Activated T-cell treated with anti-CD3 and anti-CD28 coated beads for 48 hours (primary cell): Measurements from ENCODE around the gene RPS21.
"Not testable (repeated sequence)": the region's sequence is repeated elsewhere in the genome, so short reads cannot be mapped to it uniquely, and the experiment has no call there.

Experiments used
- DNase-seq: peaks from one replicate; pipeline ENCODE4 v3.0.0-alpha.2; 2020; ENCODE audit warnings: low read depth

Gene RPS21

DNA sequence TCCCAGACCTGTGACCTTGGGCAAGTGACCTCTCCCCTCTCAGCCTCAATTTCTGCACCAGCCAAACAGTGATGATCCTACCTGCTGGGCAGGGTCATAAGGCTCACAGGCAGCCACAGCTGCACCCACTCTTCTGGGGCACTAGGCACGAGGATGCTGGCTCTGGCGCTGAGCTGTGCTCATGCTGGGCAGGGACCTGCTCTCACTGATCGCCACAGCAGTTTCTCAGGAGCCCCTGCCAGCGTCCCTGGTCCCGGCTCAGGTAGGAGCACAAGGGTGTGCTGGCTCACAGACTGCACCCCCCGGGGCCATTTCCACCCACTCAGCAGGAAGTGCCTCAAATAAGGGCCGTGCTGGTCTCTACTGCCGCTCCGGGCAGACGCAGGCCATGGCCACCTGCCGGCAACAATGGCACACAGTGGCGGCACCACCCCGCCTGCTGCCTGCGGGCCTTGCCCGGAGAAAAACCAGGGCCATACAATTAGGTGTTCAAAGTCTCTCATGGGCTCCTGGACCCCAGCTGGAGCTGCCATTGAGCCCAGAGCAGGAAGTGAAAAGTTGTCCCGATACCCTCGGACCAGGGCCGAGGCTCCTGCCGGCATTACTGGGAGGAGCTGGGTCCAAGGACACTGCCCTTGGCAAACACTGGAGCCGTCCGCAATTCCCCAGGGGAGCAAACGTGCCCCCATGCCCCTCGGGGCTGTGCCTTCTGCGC lies 24.7 kb downstream of the RPS21 start:
- no peak for DNase-seq

DNA sequence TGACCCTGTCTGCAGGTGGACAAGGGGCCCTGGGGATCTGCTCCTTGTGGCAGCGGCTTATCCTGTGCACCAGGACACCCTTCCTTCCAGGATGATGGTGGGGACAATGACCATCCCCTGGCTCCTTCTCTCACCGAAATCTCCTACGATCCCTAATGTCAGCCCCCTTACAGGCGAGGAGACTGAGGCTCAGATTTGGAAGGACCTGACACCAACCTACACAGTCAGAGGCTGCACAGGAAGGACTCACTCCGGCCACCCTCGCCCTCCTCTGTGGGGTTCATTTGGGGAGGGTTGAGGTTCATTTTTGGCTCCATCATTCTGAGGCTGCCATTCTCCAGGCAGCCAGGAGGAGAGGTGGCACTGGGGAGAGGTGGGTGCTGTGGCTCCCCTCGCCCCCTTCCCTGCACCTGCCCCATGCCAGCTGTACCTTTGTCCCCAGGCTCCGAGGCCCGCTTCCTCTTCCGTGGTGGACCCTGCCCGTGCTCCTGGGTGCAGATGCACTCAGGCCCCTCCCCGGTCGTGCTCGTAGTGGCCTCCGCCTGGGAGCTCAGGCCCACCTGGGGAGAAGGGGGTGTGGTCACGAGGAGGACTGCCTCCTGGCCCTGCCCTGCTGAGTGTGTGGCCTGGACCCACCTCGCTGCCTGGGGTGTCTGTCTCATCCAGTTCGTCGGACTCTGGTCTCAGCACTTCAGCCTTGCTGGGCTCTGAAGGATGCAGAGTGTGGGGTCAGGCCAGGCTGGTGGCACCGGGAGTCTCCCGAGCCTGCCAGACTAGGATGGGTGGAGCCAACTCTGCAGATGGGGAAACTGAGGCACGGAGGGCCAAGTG lies 25.5 kb downstream of the RPS21 start:
- no peak for DNase-seq

DNA sequence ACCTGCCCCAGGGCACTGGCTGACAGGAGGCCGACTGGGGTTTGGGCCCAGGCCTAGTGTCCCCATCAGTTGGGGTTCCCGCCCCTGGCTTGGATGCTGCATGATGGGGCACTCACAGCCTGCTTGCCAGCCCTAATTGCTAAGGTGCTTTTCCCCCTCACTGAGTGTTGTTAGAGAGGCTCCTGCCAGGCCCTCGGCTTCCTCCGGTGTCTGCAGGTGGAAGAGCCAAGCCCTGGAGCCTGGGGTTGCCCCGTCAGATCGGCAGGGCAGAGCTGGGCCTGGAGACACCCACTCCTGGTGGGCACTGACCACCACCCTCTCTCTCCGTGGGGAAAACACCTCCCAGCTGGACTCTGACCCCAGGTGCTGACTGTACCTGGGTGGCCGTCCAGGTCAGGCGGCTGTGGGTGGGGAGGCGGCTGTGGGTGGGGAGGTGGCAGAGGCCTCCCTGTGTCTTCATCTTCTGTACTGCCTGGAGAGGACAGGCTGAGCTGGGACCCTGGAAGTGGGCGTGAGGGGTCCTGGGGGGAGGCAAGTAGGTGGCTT lies 26.2 kb downstream of the RPS21 start:
- DNase-seq, result no peak

DNA sequence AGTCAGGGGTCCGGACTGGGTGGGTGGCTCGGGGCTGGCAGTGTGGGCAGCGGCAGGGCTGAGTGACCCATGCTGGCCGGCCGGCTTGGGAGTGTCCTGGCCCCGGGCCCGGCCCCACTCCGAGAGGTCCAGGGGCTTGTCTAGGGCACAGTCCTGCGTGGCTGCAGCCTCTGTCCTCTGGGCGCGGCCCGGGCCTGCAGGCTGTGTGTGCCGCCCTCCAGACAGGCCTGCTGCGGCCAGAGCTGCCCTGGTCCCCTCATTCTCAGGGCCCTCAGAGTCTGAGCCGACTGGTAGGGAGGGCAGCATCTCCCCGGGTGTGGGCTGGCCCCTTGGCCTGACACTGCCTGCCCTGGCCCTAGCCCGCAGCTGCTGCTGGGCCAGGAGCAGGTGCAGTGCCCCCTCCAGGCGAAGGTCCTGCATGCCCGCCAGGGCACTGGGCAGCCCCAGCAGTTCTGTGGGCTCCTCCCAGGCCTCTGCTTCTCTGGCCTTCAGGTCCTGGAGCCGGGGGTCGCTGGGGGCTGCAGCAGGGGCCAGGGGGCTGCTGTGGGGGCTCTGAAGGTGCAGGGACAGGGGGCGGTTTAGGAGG lies 27.1 kb downstream of the RPS21 start:
- no peak for DNase-seq

DNA sequence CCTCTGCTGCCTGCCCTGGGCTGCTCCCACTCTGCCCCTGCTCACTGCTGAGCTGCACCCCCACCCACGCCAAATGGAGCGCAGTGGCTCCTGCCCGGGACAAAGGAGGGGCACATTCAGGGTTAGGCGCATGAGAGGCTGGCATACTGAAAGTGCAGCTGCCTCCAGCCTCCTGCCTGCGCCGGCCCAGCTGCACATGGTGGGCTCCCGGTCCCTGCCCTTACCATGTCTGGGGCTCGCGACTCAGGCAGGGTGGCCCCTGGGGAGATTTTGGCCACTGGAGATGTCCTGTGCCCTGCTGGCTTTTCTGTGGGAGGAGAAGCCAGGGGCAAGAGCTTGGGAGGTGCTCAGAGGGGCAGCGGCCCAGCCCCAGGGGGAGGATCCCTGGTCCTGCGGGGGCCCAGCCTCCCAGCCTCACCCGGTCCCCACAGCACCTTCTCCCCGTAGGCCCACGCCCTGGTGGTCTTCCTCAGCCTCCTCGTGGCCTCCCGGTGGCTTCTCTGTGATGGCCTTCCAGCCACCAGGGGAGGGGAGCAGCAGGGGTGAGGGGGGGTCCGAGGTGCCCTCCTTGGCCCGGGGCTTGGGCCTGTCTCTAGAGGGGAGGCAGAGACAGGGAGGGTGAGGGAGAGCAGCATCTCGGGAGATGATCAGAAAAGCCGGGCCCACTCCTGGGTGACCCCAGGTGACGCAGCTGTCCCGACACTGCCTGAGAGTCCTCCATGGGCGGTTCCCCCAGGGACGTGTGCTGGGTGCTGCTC lies 28.6 kb downstream of the RPS21 start:
- no peak for DNase-seq

DNA sequence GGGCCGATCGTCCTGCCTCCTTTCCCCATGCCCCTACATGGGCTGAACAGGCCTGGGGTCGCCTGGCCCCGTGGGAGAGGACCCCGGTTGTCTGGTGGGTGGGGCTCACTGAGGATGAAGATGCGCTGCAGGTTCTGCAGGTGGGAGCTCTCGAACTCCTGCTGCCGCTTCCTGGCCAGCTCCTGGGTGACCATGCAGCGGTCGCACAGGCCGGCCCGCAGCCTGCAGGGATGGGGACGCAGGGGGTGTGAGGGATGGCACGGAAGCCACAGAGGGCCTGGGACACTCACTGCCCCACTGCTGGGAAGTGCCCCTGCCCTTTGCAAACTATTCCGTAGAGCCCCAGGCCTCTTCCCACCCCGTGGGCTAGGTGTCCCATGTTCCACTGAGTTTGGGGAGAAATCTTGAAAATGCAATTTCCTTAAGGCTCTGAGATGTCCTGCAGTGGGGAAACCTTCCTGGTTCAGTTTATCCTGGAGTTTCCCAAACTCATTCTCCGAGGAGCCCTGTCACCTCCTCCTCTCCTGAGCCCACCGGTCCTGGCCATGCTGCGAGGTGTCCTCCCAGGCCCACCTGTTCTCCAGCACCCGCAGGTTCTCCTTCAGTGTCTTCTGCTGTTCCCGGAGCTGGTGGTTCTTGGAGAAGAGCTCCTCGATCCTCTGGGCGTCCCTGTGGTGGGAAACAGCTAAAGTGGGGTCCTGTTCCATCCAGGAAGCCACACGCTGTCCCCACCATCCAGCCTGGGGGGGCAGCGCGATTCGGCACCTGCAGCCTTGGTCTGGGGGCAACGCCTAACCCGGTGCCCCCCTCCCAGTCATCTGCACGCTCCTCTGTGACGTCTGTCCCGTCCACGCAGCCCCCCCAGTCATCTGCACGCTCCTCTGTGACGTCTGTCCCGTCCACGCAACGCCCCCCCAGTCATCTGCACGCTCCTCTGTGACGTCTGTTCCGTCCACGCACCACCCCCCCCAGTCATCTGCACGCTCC lies 30.0 kb downstream of the RPS21 start:
- DNase-seq, result no peak

DNA sequence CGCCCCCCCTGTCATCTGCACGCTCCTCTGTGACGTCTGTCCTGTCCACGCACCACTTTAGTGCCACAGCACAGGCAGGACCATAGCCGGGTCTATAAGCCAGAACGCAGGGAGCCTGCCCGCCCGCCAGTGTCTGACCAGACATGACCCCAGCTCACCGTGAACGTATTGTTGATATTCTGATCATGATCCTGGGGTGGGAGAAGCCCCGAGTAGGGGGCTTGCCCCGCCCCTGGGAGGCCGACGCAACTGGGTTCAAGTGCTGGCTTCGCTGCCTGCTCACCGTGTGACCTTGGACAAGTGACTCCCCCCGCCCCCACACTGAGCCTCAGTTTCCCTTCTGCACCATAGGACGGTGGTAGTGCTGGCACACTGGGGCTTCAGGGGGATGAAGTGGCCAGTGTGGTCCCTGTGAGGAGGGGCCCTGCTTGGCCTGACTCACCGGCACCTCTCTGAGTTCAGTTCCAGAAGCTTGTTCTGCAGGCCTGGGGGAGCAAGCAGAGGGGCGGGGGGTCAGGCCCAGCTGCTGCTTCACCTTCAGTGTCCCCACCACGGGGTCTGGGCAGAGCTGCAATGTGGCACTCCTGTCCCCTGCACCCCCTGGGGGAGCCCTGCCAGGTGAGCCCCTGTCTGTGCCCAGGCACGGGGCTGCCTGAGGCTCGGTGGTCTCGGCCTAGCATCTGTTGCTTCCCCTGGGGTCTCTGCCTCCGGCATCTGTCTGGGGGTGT lies 31.2 kb downstream of the RPS21 start:
- DNase-seq, result no peak

DNA sequence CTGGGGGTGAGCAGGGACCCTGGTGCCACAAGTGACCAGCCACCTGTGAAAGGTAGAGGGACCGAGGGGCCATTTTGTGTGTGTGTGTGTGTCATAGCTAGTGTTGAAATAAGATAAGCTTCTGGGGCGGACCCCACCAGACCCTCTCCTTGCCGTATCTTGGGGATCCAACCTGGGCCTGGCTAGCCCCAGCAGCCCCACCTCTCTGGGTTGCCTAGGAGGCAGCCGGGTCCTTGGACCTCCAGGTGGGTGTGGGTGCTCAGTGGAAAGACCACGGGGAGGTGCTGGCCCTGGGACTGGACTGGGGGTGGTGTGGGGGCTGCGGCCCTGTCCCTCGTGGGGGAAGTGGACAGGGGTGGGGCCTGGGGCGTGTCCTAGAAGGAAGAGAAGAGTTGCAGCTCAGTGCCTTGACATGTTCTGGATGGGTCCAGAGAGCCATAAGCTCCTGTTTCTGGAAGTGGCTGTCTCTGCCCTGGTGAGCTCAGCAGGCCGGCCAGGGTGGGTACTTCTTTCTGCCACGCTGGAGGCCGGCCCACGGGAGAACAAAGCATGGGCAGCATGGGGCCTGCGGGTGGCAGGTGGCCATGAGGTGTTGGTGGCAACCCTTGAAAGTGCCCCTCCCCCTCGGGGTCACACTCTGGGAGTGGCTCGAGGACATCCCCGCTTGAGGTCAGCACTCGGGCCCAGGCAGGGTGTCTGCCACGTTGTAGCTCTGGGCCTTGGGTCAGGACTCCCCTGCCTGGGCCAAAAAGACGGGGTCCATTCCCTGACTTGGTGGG lies 32.0 kb downstream of the RPS21 start:
- DNase-seq, result no peak

DNA sequence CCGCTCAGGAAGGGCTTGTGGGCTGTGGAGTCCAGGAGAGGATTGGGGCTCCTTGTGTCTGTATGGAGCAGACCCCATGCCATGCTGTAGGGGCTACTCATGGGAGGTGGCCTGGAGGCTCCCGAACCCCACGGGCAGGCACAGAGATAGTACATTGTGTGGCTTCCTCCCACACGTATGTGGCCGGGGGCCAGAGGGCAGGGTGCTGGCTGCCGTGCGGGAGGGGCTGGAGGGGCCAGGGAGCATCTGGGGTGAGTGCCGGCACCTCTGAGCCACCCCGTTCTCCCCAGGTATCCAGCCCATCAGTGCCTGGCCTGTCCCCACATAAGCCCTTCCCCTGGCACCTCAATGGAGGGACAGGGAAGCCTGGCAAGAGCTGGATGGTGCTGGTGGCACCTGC lies 32.9 kb downstream of the RPS21 start:
- no peak for DNase-seq

DNA sequence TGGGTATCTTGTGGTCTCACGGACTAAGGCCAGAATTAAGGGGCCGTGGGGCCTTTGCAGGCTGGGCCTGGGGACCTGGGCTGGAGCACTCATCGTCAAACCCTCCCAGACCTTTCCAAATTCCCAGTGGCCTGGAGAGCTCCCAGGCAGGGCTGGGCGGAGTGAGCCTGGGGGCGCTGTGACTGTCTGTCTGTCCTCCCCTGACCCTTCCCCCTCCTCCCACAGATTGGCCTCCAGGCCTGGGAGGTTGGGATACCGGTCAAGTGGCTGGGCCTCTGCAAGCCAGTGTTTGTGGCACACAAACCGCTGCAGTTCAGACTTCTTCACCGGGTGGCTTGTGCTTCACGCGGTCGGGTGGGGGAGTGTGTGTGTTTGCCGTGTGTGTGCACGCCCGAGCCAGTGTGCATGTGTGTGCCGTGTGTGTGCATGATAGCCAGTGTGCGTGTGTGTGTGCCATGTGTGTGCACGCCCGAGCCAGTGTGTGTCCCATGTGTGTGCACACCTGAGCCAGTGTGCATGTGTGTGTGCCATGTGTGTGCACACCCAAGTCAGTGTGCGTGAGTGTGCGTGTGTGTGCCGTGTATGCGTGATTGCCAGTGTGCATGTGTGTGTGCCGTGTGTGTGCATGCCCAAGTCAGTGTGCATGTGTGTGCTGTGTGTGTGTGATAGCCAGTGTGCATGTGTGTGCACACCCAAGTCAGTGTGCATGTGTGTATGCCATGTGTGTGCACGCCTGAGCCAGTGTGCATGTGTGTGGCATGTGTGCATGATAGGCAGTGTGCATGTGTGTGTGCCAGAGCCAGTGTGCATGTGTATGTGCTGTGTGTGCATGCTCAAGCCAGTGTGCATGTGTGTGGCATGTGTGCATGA lies 34.2 kb downstream of the RPS21 start:
- DNase-seq, result no peak

DNA sequence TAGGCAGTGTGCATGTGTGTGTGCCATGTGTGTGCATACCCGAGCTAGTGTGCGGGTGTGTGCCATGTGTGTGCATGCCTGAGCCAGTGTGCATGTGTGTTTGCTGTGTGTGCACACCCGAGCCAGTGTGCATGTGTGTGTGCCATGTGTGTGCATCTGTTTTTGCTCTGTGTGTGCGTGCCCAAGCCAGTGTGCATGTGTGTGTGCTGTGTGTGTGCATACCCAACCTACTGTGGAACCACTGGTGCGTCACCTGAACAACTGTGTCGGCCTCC lies 34.8 kb downstream of the RPS21 start:
- no peak for DNase-seq

DNA sequence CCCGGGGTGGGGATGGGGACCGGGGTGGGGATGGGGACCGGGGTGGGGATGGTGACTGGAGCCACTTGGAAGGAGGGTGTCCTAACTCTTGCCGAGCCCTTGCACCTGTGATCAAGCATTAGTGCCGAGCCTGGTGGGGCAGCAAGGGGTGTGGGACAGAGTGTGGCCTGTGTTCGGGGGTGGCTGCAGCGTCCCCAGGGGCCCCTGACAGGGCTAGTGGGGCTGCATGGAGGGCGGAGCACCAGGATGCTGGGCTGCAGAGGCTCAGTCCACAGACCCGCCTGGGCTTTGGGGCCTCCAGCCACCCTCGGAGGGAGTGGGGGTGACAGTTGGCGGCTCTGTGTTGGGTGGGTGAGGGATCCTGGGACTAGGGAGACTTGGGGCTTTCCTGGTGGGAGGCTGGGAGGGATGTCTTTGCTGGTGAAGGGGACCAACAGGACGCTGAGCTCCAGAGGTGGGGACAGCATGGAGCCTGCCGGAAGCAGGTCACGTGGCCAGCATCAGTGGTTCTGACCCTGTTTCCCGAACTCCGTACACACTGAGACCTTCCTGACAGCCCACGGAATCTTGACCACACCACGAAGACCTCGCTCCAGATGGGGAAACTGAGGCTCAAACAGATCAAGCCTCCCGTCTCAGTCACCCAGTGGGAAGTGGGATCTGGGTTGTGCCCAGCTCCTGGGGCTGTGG lies 35.9 kb downstream of the RPS21 start:
- DNase-seq, result no peak

DNA sequence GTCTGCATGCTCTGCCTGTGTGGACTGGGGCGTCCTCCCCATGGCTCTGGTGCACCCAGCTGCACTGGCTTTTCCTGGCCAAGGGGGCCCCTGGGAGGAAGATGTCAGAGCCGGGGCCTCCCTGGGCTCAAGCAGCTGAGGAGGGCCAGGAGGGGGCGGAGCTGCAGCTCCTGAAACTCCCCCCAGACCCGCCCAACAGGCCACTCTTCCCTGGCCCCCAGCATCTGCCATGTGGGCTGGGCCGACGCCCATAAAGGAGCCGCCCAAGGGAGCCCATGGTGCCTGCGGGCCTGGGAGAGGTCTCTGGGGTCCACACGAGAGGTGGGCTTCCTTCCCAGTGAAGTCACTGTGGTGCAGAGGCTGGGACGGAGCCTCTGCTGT lies 36.4 kb downstream of the RPS21 start:
- no peak for DNase-seq

DNA sequence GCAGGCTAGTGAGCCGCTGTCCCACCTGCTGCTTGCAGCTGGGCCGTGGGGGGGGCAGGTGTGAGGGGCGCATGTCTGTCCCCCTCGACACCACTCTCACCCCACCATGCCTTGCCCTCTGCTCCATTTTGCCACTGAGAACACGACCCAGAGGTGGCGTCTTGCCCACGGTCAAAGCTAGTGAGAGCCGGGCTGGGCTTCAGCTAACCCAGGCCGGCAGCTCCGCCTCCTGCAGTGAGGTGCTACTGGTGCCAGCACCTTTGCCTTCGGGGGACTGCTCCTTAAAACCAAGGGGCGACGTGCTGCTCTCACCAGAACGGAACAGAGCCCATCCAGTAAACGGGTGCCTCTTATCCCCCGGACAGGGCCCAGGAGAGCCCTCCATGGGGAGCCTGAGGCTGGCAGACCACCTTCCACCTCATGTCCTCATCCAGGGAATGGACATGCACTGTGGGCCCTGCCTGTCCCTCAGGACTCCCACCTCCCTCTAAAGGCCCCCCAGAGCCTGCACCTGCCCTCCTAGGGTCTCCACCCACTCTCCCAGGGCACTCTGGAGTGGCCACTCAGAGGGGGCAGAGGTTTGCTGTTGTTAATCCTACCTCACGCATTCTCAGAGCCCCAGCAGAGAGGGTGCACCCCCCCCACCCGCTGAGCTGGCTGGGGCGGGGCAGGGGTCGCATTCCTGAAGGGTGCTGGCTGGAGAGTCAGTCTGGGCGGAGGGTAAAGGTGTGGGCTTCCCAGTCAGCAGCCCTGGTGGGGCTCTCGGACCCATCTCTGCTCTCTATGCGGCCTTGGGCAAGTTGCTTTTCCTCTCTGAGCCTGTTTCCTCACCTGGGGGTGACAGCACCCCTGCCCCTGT lies 37.6 kb downstream of the RPS21 start:
- DNase-seq, result no peak

DNA sequence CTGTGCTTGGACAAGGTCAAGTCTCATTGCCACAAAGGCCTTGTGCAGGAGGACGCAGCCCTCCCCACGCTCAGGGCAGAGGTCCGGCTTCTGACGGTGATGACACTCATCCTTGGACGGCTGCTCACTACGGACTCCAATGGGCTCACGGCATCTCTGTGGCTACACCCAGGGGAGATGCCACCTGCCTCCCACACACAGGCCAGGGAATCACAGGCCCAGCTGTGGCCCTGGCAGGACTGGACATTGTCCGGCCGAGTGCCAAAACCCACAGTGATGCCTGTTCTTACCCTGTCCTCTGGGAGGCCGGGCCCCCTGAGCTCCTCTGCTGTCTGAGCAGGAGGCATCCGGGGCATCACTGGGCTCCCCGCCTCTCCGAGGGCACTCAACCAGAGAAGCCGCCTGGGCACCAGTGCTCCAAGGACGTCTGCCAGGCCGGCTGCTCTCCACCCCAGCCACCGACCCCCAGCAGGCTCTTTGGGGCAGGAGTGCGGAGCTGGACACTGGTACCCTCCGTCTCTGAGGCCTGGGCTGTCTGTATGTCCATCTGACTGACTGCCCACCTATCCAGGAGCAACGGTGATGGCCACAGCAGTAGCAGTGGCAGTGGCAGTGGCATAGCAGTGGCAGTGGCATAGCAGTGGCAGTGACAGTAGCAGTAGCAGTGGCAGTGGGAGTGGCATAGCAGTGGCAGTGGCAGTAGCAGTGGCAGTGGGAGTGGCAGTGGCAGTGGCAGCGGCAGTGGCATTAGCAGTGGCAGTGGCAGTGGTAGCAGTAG lies 38.6 kb downstream of the RPS21 start:
- no peak for DNase-seq

DNA sequence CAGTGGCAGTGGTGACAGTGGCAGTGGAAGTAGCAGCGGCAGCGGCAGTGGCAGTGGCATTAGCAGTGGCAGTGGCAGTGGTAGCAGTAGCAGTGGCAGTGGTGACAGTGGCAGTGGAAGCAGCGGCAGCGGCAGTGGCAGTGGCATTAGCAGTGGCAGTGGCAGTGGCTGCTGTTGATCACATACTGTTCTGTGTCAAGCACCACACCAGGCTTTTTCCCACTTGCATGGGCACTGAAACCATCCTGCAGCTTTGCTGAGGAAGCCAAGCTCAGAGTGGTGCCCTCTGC lies 39.1 kb downstream of the RPS21 start:
- DNase-seq, result not testable (repeated sequence)

DNA sequence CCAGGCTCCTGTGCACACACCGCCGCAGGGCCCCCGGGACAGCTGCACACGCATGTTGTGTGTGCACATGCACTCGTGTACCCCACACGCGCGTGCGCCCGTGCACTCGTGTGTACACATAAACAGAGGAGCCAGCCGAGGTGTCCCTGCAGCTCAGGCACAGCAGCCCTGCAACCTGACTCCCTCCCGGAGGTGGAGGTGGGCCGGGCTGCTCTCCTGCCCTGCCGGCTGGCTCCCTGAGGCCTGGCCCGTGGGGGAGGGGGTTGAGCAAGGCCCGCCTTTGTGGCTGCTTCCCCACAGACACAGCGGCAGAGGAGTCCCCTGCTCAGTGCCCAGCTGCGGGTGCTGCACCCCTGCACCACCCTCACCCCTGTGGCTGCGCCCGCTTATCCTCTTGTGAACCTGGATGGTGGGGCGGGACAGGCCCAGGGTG lies 39.8 kb downstream of the RPS21 start:
- no peak for DNase-seq
